Suppressor macrophage treated with lipopolysaccharide for 4 hours (primary cell): ENCODE measurements around the gene PIK3C2B.

Source experiments
- DNase-seq: peaks from one replicate; pipeline ENCODE4 v3.0.0-alpha.2; 2020

PIK3C2B gene

GRCh38 chr1:204478921-204479320, 15.7 kb downstream of the PIK3C2B start:
- no peak for DNase-seq

DNA sequence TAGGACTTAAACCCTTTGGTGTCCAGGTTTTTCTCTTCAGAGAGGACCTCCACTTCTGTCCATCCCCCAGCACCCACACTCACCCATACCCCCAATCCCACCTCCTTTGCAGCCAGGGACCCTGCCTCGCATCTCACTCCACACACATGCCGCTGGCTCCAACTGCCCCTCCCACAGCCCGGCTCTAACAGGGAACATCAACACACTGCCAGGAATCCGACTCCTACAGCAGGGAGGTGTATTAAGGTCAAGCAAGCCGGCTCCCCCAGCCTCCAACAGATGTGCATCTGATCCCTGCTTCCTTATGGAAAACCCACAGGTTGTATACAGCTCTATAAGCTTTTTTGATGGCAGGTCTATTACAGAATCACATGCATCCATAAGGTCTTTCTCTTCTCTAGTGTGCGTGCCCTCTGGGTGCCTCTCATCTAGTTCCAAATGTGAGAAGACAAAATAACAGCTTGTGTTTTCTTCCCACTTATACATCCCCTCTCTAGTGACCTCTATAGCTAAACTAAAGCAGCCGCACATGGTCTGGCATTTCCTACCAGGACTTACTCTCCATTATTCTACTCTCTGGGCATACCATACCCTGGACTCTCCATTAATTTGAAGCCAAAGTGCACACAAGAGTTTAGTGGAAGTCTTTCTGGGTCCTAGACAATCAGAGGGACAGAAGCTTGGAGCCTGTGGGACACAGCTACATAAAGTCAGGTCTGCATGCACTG, 16.3 kb downstream of the PIK3C2B start:
- no peak for DNase-seq

DNA sequence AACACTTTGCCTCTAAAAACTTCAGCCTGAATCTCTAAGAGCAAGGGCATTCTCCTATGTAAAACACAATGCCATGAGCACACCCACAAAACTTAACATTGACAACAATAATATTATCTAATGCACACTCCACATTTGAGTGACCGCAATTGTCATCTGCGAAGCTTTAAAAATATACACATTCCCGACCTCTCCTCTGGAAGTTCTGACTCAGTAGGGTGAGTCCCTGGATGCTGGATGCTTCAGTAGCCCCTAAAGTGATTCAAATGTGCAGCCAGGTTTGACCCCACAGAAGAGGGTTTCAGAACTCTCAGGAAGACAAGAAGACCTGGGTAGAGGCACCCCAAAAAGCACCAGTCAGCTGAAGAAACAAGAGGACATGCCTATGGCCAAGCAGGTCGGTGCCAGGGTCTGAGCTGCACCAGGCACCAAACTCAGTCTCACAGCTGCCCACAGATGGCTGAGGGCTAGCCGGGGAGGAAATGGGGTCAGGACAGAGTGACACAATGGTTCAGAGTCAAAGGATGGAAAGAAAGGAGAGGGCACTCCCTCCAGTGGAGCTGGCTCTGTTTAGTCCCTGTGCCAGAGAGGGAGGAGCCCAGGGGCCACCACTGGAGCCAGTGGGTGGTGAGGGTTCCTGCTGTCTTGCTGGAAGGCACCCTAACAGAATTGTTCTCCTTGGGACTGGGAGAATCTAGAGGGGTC, 17.4 kb downstream of the PIK3C2B start:
- DNase-seq = no peak

GRCh38 chr1:204476563-204476962, 18.0 kb downstream of the PIK3C2B start:
- no peak for DNase-seq

GRCh38 chr1:204475656-204476432, 18.8 kb downstream of the PIK3C2B start:
- peak; percentile 60 for DNase-seq

DNA sequence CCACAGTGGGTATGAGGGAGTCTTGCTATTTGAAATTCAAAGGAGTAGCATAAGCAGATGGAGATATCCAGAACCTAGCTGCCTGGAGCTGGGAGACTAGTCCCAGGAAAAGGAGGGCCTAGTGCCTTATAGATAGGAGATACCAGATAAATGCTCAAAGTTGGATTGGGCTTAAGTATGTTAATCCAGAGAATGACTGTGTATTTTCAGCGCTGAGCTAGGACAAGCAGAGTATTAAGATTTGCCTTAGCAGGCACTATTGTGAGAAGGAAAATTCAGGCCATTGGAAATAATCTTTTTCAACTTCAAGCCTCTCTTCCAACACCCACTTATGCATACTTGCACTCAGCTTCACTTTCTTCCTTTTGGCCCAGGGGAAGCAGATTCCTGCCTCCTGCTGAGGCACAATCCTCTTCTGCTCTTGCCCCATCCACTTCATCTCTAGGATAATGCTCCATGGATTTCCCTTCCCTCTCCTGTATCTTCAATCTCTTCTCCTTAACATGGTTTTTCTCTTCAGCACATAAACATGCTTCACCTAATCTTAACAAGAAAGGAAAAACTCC, 21.1 kb downstream of the PIK3C2B start:
- no peak for DNase-seq

DNA sequence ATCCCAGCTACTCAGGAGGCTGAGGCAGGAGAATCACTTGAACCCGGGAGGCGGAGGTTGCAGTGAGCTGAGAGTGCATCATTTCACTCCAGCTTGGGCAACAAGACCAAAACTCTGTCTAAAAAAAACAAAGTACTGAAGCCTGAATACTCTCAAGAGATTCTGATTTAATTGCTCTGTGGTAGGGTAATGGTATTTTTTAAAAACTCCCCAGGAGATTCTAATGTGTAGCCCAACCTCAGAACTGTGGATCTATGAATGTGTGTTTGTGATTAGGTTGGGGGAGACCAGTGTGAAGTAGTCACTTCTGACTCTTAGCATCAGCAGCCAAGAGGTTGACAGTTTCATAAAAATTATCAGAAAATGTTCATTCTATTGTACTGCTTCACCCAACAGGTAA, 21.9 kb downstream of the PIK3C2B start:
- no peak for DNase-seq

DNA sequence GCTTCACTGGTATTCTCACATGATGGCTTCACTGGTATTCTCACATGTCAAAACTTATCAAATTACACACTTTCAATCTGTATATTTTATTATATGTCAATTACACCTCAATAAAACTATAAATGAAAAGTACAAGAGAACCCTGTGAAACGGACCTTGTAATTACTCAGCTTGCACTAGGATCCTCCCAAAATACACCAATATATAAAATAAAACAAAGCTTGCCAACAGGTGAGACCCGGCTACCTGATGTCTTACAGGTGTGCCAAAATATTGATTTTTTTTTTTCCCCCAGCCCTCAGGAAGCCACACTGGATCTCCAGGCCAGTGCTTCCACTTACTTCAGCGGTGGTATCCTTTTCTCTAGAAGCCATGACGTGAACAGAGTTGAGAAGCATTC, 22.9 kb downstream of the PIK3C2B start:
- DNase-seq = no peak

GRCh38 chr1:204469304-204469703, 25.3 kb downstream of the PIK3C2B start:
- DNase-seq = no peak

DNA sequence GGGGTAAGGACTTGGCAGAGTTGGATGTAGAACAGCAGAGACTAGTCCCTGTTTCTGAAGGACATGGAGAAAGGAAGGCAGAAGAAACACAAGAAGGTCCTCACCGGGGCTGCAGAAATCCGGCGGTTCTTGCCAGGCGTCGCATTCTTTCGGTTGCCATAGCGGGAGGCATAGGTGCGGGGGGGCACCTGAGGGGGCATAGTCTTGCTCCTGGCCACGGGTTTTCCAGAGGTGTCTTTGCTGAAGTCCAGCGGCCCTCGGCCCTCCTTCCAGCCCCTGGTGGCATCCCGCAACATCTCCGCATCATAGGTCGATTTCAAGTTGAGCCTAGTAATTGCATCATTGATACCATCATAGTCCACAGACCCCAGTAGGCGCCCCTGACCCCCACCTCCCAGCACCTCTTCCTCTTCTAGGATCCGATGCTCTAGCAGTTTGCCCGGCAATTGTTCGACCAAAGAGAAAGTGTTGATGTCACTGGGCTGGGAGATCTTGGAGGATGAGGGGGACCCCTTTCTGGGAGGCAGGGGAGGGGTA, 25.8 kb downstream of the PIK3C2B start:
- no peak for DNase-seq

GRCh38 chr1:204468206-204468605, 26.4 kb downstream of the PIK3C2B start:
- DNase-seq = no peak

DNA sequence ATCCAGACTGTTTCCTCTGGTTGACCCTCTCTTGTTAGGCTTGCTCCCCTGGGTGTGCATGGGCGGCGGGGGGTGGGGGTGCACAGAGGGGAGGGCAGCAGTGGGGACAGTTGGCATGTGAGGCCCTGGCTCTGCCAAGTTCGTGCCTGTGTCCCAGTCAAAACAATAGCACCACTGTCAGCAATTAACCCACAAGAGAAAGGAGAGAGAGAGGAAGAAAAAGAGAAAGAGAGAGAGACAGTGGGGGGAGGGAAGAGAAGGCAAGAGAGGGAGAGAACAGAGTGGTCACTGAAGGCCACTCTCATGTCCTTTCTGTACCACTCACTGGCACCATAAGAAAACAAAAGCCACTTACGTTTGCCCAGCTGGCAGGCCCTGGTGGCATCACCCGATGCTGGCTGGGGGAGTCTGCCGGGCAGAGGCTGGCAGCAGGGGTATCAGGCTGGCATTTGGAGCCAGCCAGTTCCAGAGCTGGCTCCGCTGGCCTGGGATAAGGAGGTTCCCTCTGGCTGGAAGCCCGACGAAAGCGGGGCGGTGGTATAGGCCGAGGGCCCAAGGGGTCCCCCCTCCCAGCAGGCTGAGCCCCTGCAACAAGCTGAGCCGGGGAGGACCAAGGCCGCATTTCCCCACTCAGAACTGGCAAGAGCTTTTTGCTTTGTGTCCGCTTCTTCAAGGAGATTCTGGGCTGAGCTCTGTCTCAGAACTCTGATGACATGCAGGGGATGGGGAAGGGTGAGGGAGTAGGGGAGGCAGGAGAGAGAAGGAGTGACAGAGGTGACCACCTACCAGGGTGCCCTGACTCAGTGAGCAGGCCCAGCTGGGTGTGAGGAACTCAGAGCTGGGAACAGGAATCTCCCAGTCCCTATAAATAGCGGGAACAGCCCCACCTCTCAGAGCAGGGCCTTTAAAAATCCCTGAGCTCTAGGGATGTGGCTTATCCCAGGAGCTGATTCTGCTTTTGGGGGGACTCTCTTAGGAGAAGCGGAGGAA, 27.9 kb downstream of the PIK3C2B start:
- DNase-seq = no peak

- peak; percentile 75 for DNase-seq
Observed at GRCh38 chr1:204465546-204466415, 28.8 kb downstream of the PIK3C2B start.

DNA sequence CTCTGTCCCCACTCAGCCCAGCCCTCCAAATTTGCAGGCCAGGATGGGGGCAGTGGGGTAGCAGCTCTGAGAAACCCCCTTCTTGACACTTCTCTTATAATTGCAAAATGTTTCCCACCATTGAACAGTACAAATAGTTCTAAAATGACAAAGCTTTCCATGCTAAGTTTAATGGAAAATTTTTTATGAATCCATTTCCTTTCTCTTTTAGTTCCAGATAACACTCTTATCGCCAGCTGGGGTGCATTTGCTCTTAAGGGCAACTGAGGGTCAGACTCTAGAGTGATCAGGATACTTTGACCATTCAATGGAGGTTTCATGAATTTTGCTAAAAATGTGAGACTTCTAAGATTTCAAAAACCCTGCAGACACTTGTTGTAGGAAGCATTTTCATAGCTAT, 29.9 kb downstream of the PIK3C2B start:
- DNase-seq = no peak

- DNase-seq = no peak
Observed at GRCh38 chr1:204464187-204464631, 30.4 kb downstream of the PIK3C2B start.

- no peak for DNase-seq
Observed at GRCh38 chr1:204463125-204464060, 31.2 kb downstream of the PIK3C2B start.

DNA sequence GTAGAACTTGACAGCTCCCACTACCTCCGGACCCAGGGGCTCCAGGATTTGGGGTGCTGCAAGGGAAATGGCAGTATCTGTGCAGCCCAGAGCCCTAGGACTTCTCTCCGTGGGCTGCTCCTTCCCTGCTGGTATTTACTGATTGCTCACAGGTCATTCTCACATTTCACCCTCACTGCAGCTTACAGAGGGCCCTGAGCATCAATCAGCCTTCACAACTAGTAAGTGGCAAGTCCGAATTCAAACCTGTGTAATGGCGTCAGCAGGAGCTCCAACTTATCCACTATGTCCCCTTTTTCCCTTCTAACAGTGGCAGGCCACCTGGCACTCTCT, 32.4 kb downstream of the PIK3C2B start:
- DNase-seq = no peak

- DNase-seq = peak; percentile 34
Observed at GRCh38 chr1:204461331-204462228, 33.0 kb downstream of the PIK3C2B start.

DNA sequence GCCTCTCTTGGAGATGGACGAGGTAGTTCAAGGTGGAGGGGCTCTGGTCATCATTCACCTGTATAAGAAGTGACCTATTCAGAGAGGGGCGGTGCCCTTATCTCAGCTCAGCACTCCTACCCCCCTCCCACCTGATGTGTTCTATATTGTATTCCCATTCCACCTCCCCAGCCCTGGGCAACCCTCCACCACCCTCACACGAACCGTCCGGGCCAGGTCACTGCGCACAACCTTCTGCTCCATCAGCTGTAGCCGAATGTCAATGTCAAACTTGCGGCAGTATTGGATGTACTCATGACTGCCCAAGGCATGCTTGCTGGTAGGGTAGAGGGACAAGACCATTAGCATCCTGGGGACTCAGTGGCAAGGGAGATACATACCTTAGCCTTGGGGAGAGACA, 34.3 kb downstream of the PIK3C2B start:
- DNase-seq = no peak
